ENCODE data around the gene CTSA. TPM values are rescaled to one million over a fixed set of nuclear protein-coding genes. Genes with fewer than 3 reads are reported as not detected.

Gene CTSA
- total RNA-seq, 4 donors from 2014 or later = 79.1 to 164 (median 109) TPM

GRCh38 chr20:45890077-45890984 lies 804 bp upstream of the CTSA start:
- no peak for TF ChIP-seq CTCF (IDR thresholded peaks at IDR 0.05; ENCODE audit: low read depth)

GRCh38 chr20:45892049-45892825 lies 1.1 kb downstream of the CTSA start:
- TF ChIP-seq CTCF (IDR thresholded peaks at IDR 0.05; ENCODE audit: low read depth) = no peak

DNA sequence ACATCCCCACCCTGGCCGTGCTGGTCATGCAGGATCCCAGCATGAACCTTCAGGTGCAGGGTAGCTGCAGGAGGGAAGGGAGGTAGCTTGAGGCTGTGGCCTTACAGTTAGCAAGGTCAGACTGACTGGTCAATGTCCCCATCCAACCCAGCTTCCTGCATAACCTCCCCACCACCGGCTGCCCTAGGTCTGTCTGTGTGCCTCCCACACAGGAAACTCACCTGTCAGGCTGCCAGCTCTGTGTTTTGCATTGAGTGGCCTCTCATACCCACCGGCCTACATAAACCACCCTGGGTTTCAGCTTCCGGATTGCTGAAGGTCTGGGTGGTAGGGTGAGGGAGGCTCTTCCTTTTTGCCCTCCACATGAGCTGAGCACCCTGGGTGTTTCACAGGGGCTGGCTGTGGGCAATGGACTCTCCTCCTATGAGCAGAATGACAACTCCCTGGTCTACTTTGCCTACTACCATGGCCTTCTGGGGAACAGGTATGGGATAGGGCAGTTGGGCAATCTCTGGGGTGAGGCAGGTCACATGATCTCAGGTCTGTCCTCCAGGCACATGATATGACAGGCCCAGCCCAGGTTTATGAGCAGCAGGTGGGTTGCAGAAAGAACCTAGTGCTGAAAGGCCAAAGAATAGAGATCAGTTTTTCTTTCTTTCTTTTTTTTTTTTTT lies 1.8 kb downstream of the CTSA start:
- TF ChIP-seq CTCF (IDR thresholded peaks at IDR 0.05; ENCODE audit: low read depth) = no peak

- TF ChIP-seq CTCF (IDR thresholded peaks at IDR 0.05; ENCODE audit: low read depth) = no peak
These were observed 2.7 kb downstream of the CTSA start for GRCh38 chr20:45893831-45894230.

DNA sequence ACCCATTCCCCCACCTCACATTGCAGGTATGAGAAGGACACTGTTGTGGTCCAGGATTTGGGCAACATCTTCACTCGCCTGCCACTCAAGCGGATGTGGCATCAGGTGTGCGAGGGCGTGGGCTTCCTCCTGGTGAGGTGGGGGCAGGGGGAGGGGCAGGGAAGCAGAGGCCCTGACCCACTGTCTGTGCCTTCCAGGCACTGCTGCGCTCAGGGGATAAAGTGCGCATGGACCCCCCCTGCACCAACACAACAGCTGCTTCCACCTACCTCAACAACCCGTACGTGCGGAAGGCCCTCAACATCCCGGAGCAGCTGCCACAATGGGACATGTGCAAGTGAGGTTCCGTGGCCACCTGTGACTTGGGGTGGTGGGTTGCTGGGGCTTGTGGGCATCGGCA lies 3.7 kb downstream of the CTSA start:
- TF ChIP-seq CTCF (IDR thresholded peaks at IDR 0.05; ENCODE audit: low read depth) = no peak

- TF ChIP-seq CTCF (IDR thresholded peaks at IDR 0.05; ENCODE audit: low read depth) = no peak
These were observed 5.6 kb downstream of the CTSA start for GRCh38 chr20:45896641-45897161.
